H1 (cell line): ENCODE measurements around the gene PPP6C. TPM values are rescaled to one million over a fixed set of nuclear protein-coding genes. Genes with fewer than 3 reads are reported as not detected.

Source experiments
- CTCF ChIA-PET: fragments of 300-600 bp; sonication (Branson Sonifier 250); formaldehyde crosslinking; loops from one replicate; lab custom pipeline; 2021; ENCODE audit not compliant: partially characterized antibody; lab: Charles Lee
- POLR2A ChIA-PET: fragments of 300-600 bp; sonication (Branson Sonifier 250); formaldehyde crosslinking; loops from one replicate; lab custom pipeline; 2021; ENCODE audit warnings: inconsistent platforms; ENCODE audit not compliant: partially characterized antibody; lab: Charles Lee
- DNase-seq, 2 experiments: peaks; one replicate each; pipeline versions ENCODE4 v3.0.0 to v3.0.0-alpha.2; 2010 to 2022; ENCODE audit warnings: low spot score in 2 of 2, low read depth in 1 of 2, mixed read lengths in 1 of 2
- FAIRE-seq: peaks from 2 replicates; lab custom pipeline; 2011; peaks lifted over from hg19 to GRCh38; lab: Jason Lieb, UNC
- H2AFZ ChIP-seq: 2 replicates; pipeline ENCODE4 v1.8.1; 2012; ENCODE audit warnings: low read length, inconsistent platforms
- H2AK5ac ChIP-seq: 2 replicates; pipeline ENCODE4 v1.6.1; 2013; ENCODE audit warnings: low read depth, low read length
- H2BK120ac ChIP-seq: replicated peaks from 2 replicates; pipeline ENCODE3; 2013; ENCODE audit warnings: low read depth, low read length, inconsistent platforms
- H2BK12ac ChIP-seq: 2 replicates; pipeline ENCODE4 v1.6.1; 2013; ENCODE audit warnings: low read depth, low read length
- H2BK15ac ChIP-seq: 2 replicates; pipeline ENCODE4 v1.6.1; 2013; ENCODE audit warnings: low read length
- H2BK20ac ChIP-seq: 2 replicates; pipeline ENCODE4 v1.6.1; 2013; ENCODE audit warnings: low read length
- H2BK5ac ChIP-seq: 2 replicates; pipeline ENCODE4 v1.6.1; 2013; ENCODE audit warnings: low read depth, low read length
- H3K14ac ChIP-seq: 2 replicates; pipeline ENCODE4 v1.6.1; 2013; ENCODE audit warnings: inconsistent platforms; ENCODE audit not compliant: insufficient read length
- H3K18ac ChIP-seq: 2 replicates; pipeline ENCODE4 v1.6.1; 2013; ENCODE audit warnings: low read length; ENCODE audit errors: extremely low read depth
- H3K23ac ChIP-seq: 2 replicates; pipeline ENCODE4 v1.6.1; 2013; ENCODE audit warnings: inconsistent platforms; ENCODE audit not compliant: insufficient read length
- H3K23me2 ChIP-seq: 2 replicates; pipeline ENCODE4 v1.6.1; 2013; ENCODE audit warnings: low read depth, low read length
- H3K27ac ChIP-seq: 2 replicates; pipeline ENCODE4 v1.6.1; 2011; ENCODE audit warnings: low read depth, low read length, inconsistent platforms
- H3K27me3 ChIP-seq, 4 experiments: replicated peaks in 1 of 4; 1 replicate in 1 of 4; 2 replicates in 3 of 4; pipeline versions ENCODE4 v1.6.1 to v1.8.1; 2011 to 2013; ENCODE audit warnings: low read length in 3 of 4, mild to moderate bottlenecking in 3 of 4, inconsistent platforms in 2 of 4, mixed read lengths in 2 of 4, moderate library complexity in 1 of 4; ENCODE audit not compliant: control insufficient read depth in 3 of 4, insufficient read depth in 3 of 4; ENCODE audit errors: extremely low read depth in 1 of 4
- H3K36me3 ChIP-seq, 4 experiments: 2 replicates each; pipeline versions ENCODE4 v1.6.1 to v1.8.1; 2011 to 2013; ENCODE audit warnings: mild to moderate bottlenecking in 4 of 4, low read length in 3 of 4, moderate library complexity in 2 of 4, control low read depth in 1 of 4, inconsistent platforms in 1 of 4; ENCODE audit not compliant: insufficient read depth in 4 of 4, control insufficient read depth in 2 of 4
- H3K4ac ChIP-seq: replicated peaks from 2 replicates; pipeline ENCODE3; 2013; ENCODE audit warnings: low read length, low read depth, mixed read lengths, inconsistent platforms; ENCODE audit not compliant: insufficient read length
- H3K4me1 ChIP-seq, 4 experiments: replicated peaks in 1 of 4; 1 replicate in 1 of 4; 2 replicates in 3 of 4; pipeline versions ENCODE4 v1.6.1 to v1.8.1; 2011 to 2013; ENCODE audit warnings: low read length in 3 of 4, inconsistent platforms in 2 of 4, mixed read lengths in 1 of 4; ENCODE audit not compliant: insufficient read depth in 4 of 4, control insufficient read depth in 3 of 4
- H3K4me2 ChIP-seq, 2 experiments: 2 replicates each; pipeline versions ENCODE4 v1.6.1 to v1.8.1; 2011 to 2013; ENCODE audit warnings: low read depth in 2 of 2, low read length in 2 of 2, control low read depth in 1 of 2, inconsistent platforms in 1 of 2, mild to moderate bottlenecking in 1 of 2; ENCODE audit not compliant: insufficient read depth in 1 of 2
- H3K4me3 ChIP-seq, 4 experiments: fragments of 200-600, 300-600 bp in 1 of 4; sonication (generic), shearing (Covaris generic), sonication (Bioruptor Twin) in 1 of 4; 2 replicates each; pipeline versions ENCODE4 v1.5.1 to v1.8.1; 2011 to 2016; ENCODE audit warnings: low read length in 4 of 4, low read depth in 3 of 4, control low read depth in 2 of 4, inconsistent platforms in 2 of 4, mild to moderate bottlenecking in 2 of 4, mixed read lengths in 1 of 4, moderate library complexity in 1 of 4; ENCODE audit not compliant: insufficient read depth in 2 of 4; ENCODE audit errors: extremely low read depth in 1 of 4
- H3K56ac ChIP-seq: replicated peaks from 2 replicates; pipeline ENCODE3; 2013; ENCODE audit warnings: low read depth, mild to moderate bottlenecking, mixed read lengths, low read length, inconsistent platforms; ENCODE audit not compliant: insufficient read length
- H3K79me1 ChIP-seq: 2 replicates; pipeline ENCODE4 v1.6.1; 2013; ENCODE audit warnings: low read depth, low read length, control low read depth
- H3K79me2 ChIP-seq, 2 experiments: 2 replicates each; pipeline versions ENCODE4 v1.6.1 to v1.8.1; 2012 to 2013; ENCODE audit warnings: low read length in 2 of 2, mild to moderate bottlenecking in 2 of 2, inconsistent platforms in 1 of 2; ENCODE audit not compliant: insufficient read depth in 2 of 2, control insufficient read depth in 1 of 2
- H3K9ac ChIP-seq, 4 experiments: replicated peaks in 1 of 4; 1 replicate in 1 of 4; 2 replicates in 3 of 4; pipeline versions ENCODE4 v1.6.1 to v1.8.1; 2011 to 2013; ENCODE audit warnings: low read depth in 3 of 4, low read length in 3 of 4, control low read depth in 2 of 4, mild to moderate bottlenecking in 2 of 4, moderate library complexity in 2 of 4, inconsistent platforms in 1 of 4; ENCODE audit errors: extremely low read depth in 1 of 4
- H3K9me3 ChIP-seq, 2 experiments: 2 replicates each; pipeline versions ENCODE4 v1.6.1 to v1.8.1; 2012 to 2013; ENCODE audit warnings: mild to moderate bottlenecking in 2 of 2, moderate library complexity in 2 of 2, control low read depth in 1 of 2, inconsistent platforms in 1 of 2, low read depth in 1 of 2, low read length in 1 of 2, mixed read lengths in 1 of 2; ENCODE audit not compliant: insufficient read depth in 2 of 2
- H4K20me1 ChIP-seq, 2 experiments: replicated peaks in 1 of 2; 2 replicates each; pipeline versions ENCODE3 to v1.8.1; 2011 to 2013; ENCODE audit warnings: inconsistent platforms in 2 of 2, low read length in 2 of 2, mild to moderate bottlenecking in 1 of 2; ENCODE audit not compliant: insufficient read depth in 2 of 2, control insufficient read depth in 1 of 2
- H4K5ac ChIP-seq: 2 replicates; pipeline ENCODE4 v1.6.1; 2013; ENCODE audit warnings: low read length, low read depth, mixed read lengths, inconsistent platforms; ENCODE audit not compliant: insufficient read length
- H4K8ac ChIP-seq: 2 replicates; pipeline ENCODE4 v1.8.0; 2013; ENCODE audit warnings: mild to moderate bottlenecking, moderate library complexity, low read length, inconsistent platforms; ENCODE audit not compliant: insufficient read depth; ENCODE audit errors: extremely low read depth
- H4K91ac ChIP-seq: replicated peaks from 2 replicates; pipeline ENCODE3; 2013; ENCODE audit warnings: low read length, mixed read lengths, inconsistent platforms; ENCODE audit not compliant: insufficient read length
- JUND ChIP-seq: IDR thresholded peaks from 2 replicates; pipeline ENCODE4 v1.6.1; 2011; ENCODE audit warnings: mild to moderate bottlenecking, improper control_type of control experiment, low read length
- SUZ12 ChIP-seq: fragments of 200-600 bp; sonication (generic); IDR thresholded peaks from 2 replicates; pipeline ENCODE4 v1.6.1; 2012; ENCODE audit warnings: mild to moderate bottlenecking, inconsistent platforms, low read length, moderate library complexity, mixed read lengths
- TCF12 ChIP-seq: IDR thresholded peaks from 2 replicates; pipeline ENCODE4 v1.6.1; 2011; ENCODE audit warnings: low read depth, mild to moderate bottlenecking, low read length
- WGBS, 2 experiments: shearing (Covaris generic) in 1 of 2; methylation state at CpG; one replicate each; pipeline versions ENCODE4 v1.1.6 to v1.1.7; 2013 to 2015; ENCODE audit warnings: low lambda C conversion rate in 2 of 2, mixed read lengths in 2 of 2, inconsistent platforms in 1 of 2, low coverage in 1 of 2, missing lambda C conversion rate in 1 of 2; ENCODE audit not compliant: insufficient replicate concordance in 2 of 2, insufficient coverage in 1 of 2, insufficient read length in 1 of 2; ENCODE audit errors: extremely low coverage in 1 of 2, missing lambda C conversion rate in 1 of 2; 5-methylcytosine and 5-hydroxymethylcytosine counted together
- polyA plus RNA-seq, 7 experiments: library from polyadenylated mRNA; depleted of rRNA in 3 of 7; stranded (reverse) in 5 of 7; unstranded in 2 of 7; fragments of >200 nt in 5 of 7; fragments of 200-250 nt in 2 of 7; gene quantifications; 1 replicate in 5 of 7; 2 replicates in 1 of 7; 4 replicates in 1 of 7; pipeline versions ENCODE4 v1.2.1 to v1.2.3, GENCODE V29; 2011 to 2013; ENCODE audit warnings: missing spikeins in 2 of 7, mixed read lengths in 2 of 7
- total RNA-seq: library from RNA; stranded (reverse); fragmentation: NEBNext Ultra II Directional; extraction: Animal tissue kit (Norgen Biotek cat#: 25700); gene quantifications from 2 replicates; pipeline ENCODE4 v1.2.1, GENCODE V29; 2021
- TF ChIP-seq, protein P1 (sequence below): IDR thresholded peaks from 2 replicates; pipeline ENCODE4 v1.6.1; 2012; ENCODE audit warnings: inconsistent platforms

Gene PPP6C
- total and polyA plus RNA-seq, 2 of the 8 experiments (the other 6 are each of a cell fraction or from before 2014, with no cell fraction given), result 22.8 to 52.3 TPM

DNA sequence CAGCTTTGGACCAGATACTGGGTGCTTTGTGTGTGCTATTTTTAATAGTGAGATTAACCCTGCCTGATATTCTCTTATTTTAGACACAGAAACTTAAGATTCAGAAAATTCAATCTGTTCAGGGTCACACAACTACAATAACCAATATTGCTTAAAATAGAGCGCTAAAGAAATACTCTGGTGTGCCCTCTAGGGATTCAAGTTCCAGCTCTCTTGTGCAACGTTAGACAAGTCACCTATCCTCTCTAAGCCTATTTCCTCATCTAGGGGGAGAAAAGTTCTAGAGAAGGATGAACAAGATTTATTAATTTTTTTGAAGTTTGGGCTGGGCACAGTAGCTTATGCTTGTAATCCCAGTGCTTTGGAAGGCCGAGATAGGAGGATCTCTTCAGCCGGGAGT lies 44.2 kb downstream of the PPP6C start:
- Histone ChIP-seq H3K4me1 (peaks cover 0 to 4% (median 2%) of the 10 kb centered on the region in 4 experiments; a peak in 2 of 7 replicates), H2BK15ac (no peak overlapping the region), H2BK5ac (no peak overlapping the region), H4K5ac (no peak overlapping the region), H3K79me1 (no peaks in the 10 kb centered on the region), H3K4me3 (no peak overlapping the region), H3K9ac (no peak overlapping the region), H3K18ac (no peak overlapping the region), H3K56ac (no peak overlapping the region), H4K20me1 (no peaks in the 10 kb centered on the region), H3K23me2 (no peaks in the 10 kb centered on the region; the same call in 1 of the 2 replicates), H2AK5ac (no peak overlapping the region), H3K36me3 (peaks cover 2 to 15% (median 8%) of the 10 kb centered on the region in 4 experiments), H3K4ac (no peak overlapping the region), H4K91ac (no peak overlapping the region), H3K4me2 (no peak overlapping the region), H3K27ac (no peak overlapping the region), H3K79me2 (peaks cover 0 to 20% of the 10 kb centered on the region in 2 experiments; a peak in 3 of 4 replicates), H2BK12ac (no peak overlapping the region), H2AFZ (no peak overlapping the region), H3K9me3 (no peaks in the 10 kb centered on the region), H3K14ac (no peak overlapping the region), H2BK20ac (no peak overlapping the region), H4K8ac (no peak overlapping the region), H2BK120ac (no peak overlapping the region), H3K23ac (no peak overlapping the region), H3K27me3 (no peaks in the 10 kb centered on the region)
- WGBS, 2 experiments, result 82% methylated on average over 4 of the region's 4 CpGs; no CpG with 5 or more reads in 1 of the 2 experiments
- ChIA-PET POLR2A (interaction anchor here (0.7 kb wide), 1 partner anchor 933 kb away, joined by 4 read pairs; no protein-coding TSS in a partner anchor), CTCF (interaction anchor here (1.3 kb wide), 1 partner anchor 99 kb away, joined by 3 read pairs; no protein-coding TSS in a partner anchor)
- DNase-seq (peak in 1 of 2 experiments; percentile 27), FAIRE-seq (no peak)
- TF ChIP-seq SUZ12 (no peak), TCF12 (no peak), JUND (no peak)
- TF ChIP-seq, protein P1, sequence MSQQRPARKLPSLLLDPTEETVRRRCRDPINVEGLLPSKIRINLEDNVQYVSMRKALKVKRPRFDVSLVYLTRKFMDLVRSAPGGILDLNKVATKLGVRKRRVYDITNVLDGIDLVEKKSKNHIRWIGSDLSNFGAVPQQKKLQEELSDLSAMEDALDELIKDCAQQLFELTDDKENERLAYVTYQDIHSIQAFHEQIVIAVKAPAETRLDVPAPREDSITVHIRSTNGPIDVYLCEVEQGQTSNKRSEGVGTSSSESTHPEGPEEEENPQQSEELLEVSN, result no peak
